Endothelial cell of umbilical vein (primary cell): ENCODE data around the gene WDFY3. TPM values are rescaled to one million over a fixed set of nuclear protein-coding genes. Genes with fewer than 3 reads are reported as not detected.

ENCODE experiments used
- Bru-seq: library from RNA; stranded (reverse); fragments of 400-500 nt; gene quantifications from one replicate; lab custom pipeline; 2021; lab: Mats Ljungman, UMichigan
- BruChase-seq, 2 experiments: library from RNA; stranded (reverse); fragments of 400-500 nt; gene quantifications; one replicate each; lab custom pipeline; 2021; lab: Mats Ljungman, UMichigan
- BruUV-seq: library from RNA; stranded (reverse); fragments of 400-500 nt; replicated peaks from 2 replicates; lab custom pipeline; 2021; lab: Mats Ljungman, UMichigan
- CTCF ChIA-PET: fragments of 300-600, 350-600 bp; sonication (Branson Sonifier 250); formaldehyde crosslinking; loops from one replicate; lab custom pipeline; 2021; ENCODE audit warnings: antibody characterized with exemption, inconsistent platforms; lab: Charles Lee
- POLR2A ChIA-PET: fragments of 300-600, 350-600 bp; sonication (Branson Sonifier 250); formaldehyde crosslinking; loops from one replicate; lab custom pipeline; 2021; ENCODE audit warnings: antibody characterized with exemption, inconsistent platforms; lab: Charles Lee
- DNase-seq: peaks from one replicate; pipeline ENCODE4 v3.0.0-alpha.2; 2011; ENCODE audit warnings: low read depth, low spot score
- FAIRE-seq: peaks from 2 replicates; lab custom pipeline; 2011; peaks lifted over from hg19 to GRCh38; lab: Jason Lieb, UNC
- H2AFZ ChIP-seq: 2 replicates; pipeline ENCODE4 v1.6.0; 2012; ENCODE audit warnings: low read depth, low read length, control low read depth, inconsistent platforms
- H3K27ac ChIP-seq: 2 replicates; pipeline ENCODE4 v1.5.1; 2011; ENCODE audit warnings: low read depth, mild to moderate bottlenecking, control low read depth, low read length, moderate library complexity; ENCODE audit not compliant: insufficient read depth
- H3K27me3 ChIP-seq, 2 experiments: 2 replicates each; pipeline versions ENCODE4 v1.6.0 to v1.6.1; 2011; ENCODE audit warnings: low read length in 2 of 2, mixed read lengths in 1 of 2; ENCODE audit not compliant: control insufficient read depth in 2 of 2, insufficient read depth in 2 of 2
- H3K36me3 ChIP-seq, 2 experiments: 2 replicates in 1 of 2; 3 replicates in 1 of 2; pipeline ENCODE4 v1.5.1; 2011; ENCODE audit warnings: low read length in 2 of 2, mild to moderate bottlenecking in 1 of 2, moderate library complexity in 1 of 2; ENCODE audit not compliant: control insufficient read depth in 2 of 2, insufficient read depth in 2 of 2; ENCODE audit errors: extremely low read depth in 1 of 2
- H3K4me1 ChIP-seq: 3 replicates; pipeline ENCODE4 v1.5.1; 2011; ENCODE audit warnings: mild to moderate bottlenecking, low read length; ENCODE audit not compliant: control insufficient read depth, insufficient read depth; ENCODE audit errors: extremely low read depth
- H3K4me2 ChIP-seq: 2 replicates; pipeline ENCODE4 v1.6.1; 2011; ENCODE audit warnings: low read length, control low read depth, mixed read lengths; ENCODE audit not compliant: insufficient read depth
- H3K4me3 ChIP-seq, 3 experiments: fragments of 200-600 bp in 1 of 3; sonication (generic), shearing (Covaris generic) in 1 of 3; replicated peaks in 1 of 3; 2 replicates each; pipeline ENCODE4 v1.5.1; 2011 to 2016; ENCODE audit warnings: control low read depth in 3 of 3, low read length in 3 of 3, mild to moderate bottlenecking in 2 of 3, inconsistent platforms in 1 of 3, low read depth in 1 of 3, moderate library complexity in 1 of 3; ENCODE audit not compliant: insufficient read depth in 1 of 3
- H3K79me2 ChIP-seq: 2 replicates; pipeline ENCODE4 v1.6.0; 2012; ENCODE audit warnings: low read length, inconsistent platforms; ENCODE audit not compliant: control insufficient read depth, insufficient read depth
- H3K9ac ChIP-seq: replicated peaks from 2 replicates; pipeline ENCODE3; 2011; ENCODE audit warnings: low read length, control low read depth; ENCODE audit not compliant: insufficient read depth; ENCODE audit errors: extremely low read depth
- H3K9me1 ChIP-seq: replicated peaks from 3 replicates; pipeline ENCODE4 v1.6.0; 2011; ENCODE audit warnings: mild to moderate bottlenecking, low read length; ENCODE audit not compliant: control insufficient read depth, insufficient read depth; ENCODE audit errors: extremely low read depth
- H3K9me3 ChIP-seq: replicated peaks from 2 replicates; pipeline ENCODE4 v1.5.1; 2012; ENCODE audit warnings: low read length, inconsistent platforms; ENCODE audit not compliant: control insufficient read depth, insufficient read depth
- H4K20me1 ChIP-seq: replicated peaks from 2 replicates; pipeline ENCODE3; 2011; ENCODE audit warnings: mild to moderate bottlenecking, low read length; ENCODE audit not compliant: control insufficient read depth, insufficient read depth; ENCODE audit errors: extremely low read depth
- EZH2 ChIP-seq: IDR thresholded peaks from 2 replicates; pipeline ENCODE4 v1.6.1; 2012; ENCODE audit warnings: borderline replicate concordance, low read depth, mild to moderate bottlenecking, moderate library complexity, low read length, inconsistent platforms; ENCODE audit not compliant: severe bottlenecking
- FOS ChIP-seq: IDR thresholded peaks from 2 replicates; pipeline ENCODE4 v1.6.1; 2011; ENCODE audit warnings: mild to moderate bottlenecking, low read length, moderate library complexity, borderline replicate concordance; ENCODE audit not compliant: insufficient read depth
- GATA2 ChIP-seq: IDR thresholded peaks from 2 replicates; pipeline ENCODE4 v1.7.0; 2011; ENCODE audit warnings: low read depth, mild to moderate bottlenecking, moderate library complexity, mixed read lengths, low read length; ENCODE audit not compliant: insufficient read length, insufficient read depth
- JUN ChIP-seq: IDR thresholded peaks from 2 replicates; pipeline ENCODE4 v1.6.1; 2011; ENCODE audit warnings: borderline replicate concordance, low read depth; ENCODE audit not compliant: insufficient read length, insufficient read depth
- MAX ChIP-seq: IDR thresholded peaks from 2 replicates; pipeline ENCODE4 v1.6.1; 2011; ENCODE audit not compliant: insufficient read depth, insufficient read length
- MYC ChIP-seq: IDR thresholded peaks from one replicate; pipeline ENCODE4 v1.6.1; 2011; ENCODE audit warnings: mild to moderate bottlenecking, low read depth, low read length
- POLR2A ChIP-seq: IDR thresholded peaks from 2 replicates; pipeline ENCODE4 v1.6.1; 2012; ENCODE audit warnings: low read depth, mild to moderate bottlenecking, control low read depth, low read length
- POLR2AphosphoS5 ChIP-seq: IDR thresholded peaks from 2 replicates; pipeline ENCODE4 v1.6.1; 2012; ENCODE audit warnings: low read depth, mild to moderate bottlenecking, control low read depth, low read length, moderate library complexity; ENCODE audit not compliant: insufficient read depth
- dilution Hi-C: fragments of 300-500 bp; cut with MboI; formaldehyde crosslinking; loops from one replicate; pipeline ENCODE4 v1.15.0; 2019; ENCODE audit warnings: low sequenced_read_pairs; ENCODE audit not compliant: extremely low pct_ligation_motif_present
- intact Hi-C: fragments of 100-400 bp; cut with micrococcal nuclease; formaldehyde crosslinking; loops from one replicate; pipeline ENCODE4 v1.10.0; 2022
- long read RNA-seq: library from polyadenylated mRNA; stranded (forward); transcript quantifications from one replicate; pipeline ENCODE4 v2.0.0, GENCODE V29; 2021
- polyA minus RNA-seq, 3 experiments: library from RNA; depleted of rRNA, polyadenylated mRNA; stranded (reverse); fragments of >200 nt; gene quantifications; 1 replicate in 1 of 3; 2 replicates in 2 of 3; pipeline ENCODE4 v1.2.3, GENCODE V29; 2011
- polyA plus RNA-seq, 4 experiments: library from polyadenylated mRNA; depleted of rRNA in 3 of 4; stranded (reverse) in 3 of 4; unstranded in 1 of 4; fragments of >200 nt; gene quantifications; 2 replicates each; pipeline versions ENCODE4 v1.2.1 to v1.2.3, GENCODE V29; 2011 to 2012; ENCODE audit warnings: missing spikeins in 1 of 4
- total RNA-seq: library from RNA; stranded (reverse); gene quantifications from 2 replicates; pipeline ENCODE4 v1.2.3, GENCODE V29; 2021
- TF ChIP-seq, protein P1 (sequence below), 2 donors: IDR thresholded peaks; 1 replicate in 1 of 2; 2 replicates in 1 of 2; pipeline ENCODE4 v1.5.1; 2011; ENCODE audit warnings: low read length in 2 of 2, mild to moderate bottlenecking in 2 of 2, moderate library complexity in 2 of 2, control low read depth in 1 of 2, inconsistent platforms in 1 of 2, low read depth in 1 of 2; ENCODE audit not compliant: insufficient read depth in 1 of 2; ENCODE audit errors: extremely low read depth in 1 of 2

Gene WDFY3
- 89.7 and 113 TPM in 2 replicates for total RNA-seq
- 37.0 and 42.7 TPM in 2 replicates for polyA plus RNA-seq
- 28.1 and 28.7 TPM in 2 replicates for polyA plus RNA-seq (2011; cell fraction: cytosol; rRNA removed)
- 114 and 125 TPM in 2 replicates for polyA plus RNA-seq (2011; cell fraction: nucleus; rRNA removed)
- polyA plus RNA-seq (2012) = 34.4 and 54.7 TPM in 2 replicates
- 304 and 350 TPM in 2 replicates for polyA minus RNA-seq
- polyA minus RNA-seq (2011; cell fraction: cytosol; rRNA and poly(A)+ RNA removed) = 17.5 TPM
- polyA minus RNA-seq (2011; cell fraction: nucleus; rRNA and poly(A)+ RNA removed) = 694 and 1,077 TPM in 2 replicates
- Bru-seq, nascent RNA = percentile 94 among the genes with signal in this experiment
- percentile 85 among the genes with signal in this experiment for BruChase-seq, experiment 1, labeled RNA remaining after a 6-hour chase
- percentile 87 among the genes with signal in this experiment for BruChase-seq, experiment 2, labeled RNA remaining after a 2-hour chase
- long read RNA-seq, partial matches to known transcripts = 4 of 16 reads
- long read RNA-seq, other reads (novel, unspliced or antisense) = 11 of 16 reads

DNA sequence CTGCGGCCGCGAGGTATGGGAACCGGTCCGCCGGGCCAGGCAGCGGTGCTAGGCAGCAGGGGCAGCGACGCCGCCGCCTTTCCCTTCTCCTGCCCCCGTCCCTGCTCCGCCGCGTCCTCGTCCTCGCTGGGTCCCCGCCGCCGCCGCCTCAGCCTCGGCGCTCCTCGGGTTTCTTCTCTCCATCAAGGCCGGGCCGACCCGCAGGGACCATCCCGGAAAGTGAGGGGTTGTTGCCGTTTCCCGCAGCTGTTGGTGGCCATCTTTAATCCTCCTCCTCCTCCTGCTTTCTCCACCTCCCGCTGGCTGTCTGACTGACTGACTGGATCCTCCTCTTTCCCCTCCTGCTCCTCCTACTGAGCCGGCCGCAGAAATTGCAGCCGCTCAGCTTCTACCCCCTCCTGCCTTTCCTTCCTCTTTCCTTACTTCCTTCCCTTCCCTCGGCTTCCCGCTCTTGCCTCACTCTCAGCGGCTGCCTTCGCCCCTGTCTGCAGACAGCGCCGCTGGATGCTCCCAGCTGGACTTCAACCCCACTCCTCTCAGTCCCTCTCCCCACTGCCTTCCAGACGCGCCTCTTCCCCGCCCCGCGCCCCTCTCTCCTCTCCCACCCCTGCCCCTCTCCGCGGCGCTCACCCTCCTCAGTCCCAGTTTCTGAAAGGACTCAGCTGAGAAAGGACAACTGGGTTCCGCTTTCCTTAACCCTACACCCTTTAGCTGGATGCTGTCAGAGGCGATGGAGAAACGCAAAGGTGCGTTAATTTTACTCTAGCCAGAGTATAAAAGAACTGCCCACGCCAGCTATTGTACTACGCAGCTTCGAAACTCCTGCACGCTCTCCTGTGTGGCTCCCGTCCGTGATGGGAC, at the start of gene WDFY3:
TSS of gene WDFY3 (minus strand) at position 309 of the 861 bp plus-strand sequence. CDS start 106,099 bp downstream, outside the sequence.
- no TSS peak for BruUV-seq
- Histone ChIP-seq H3K27me3 (no peaks in the 10 kb centered on the region), H3K36me3 (no peaks in the 10 kb centered on the region), H2AFZ (peak within 1 kb of the TSS; percentile 80), H3K9me3 (no peaks in the 10 kb centered on the region), H3K9ac (peak within 1 kb of the TSS; percentile 67), H3K4me2 (peak within 1 kb of the TSS; percentile 84), H3K4me1 (peaks cover 7% of the 10 kb centered on the region), H3K9me1 (no peaks in the 10 kb centered on the region), H3K27ac (peak within 1 kb of the TSS; percentile 40), H3K79me2 (peaks cover 43% of the 10 kb centered on the region), H3K4me3 (peak within 1 kb of the TSS; percentile 65 to 95 (median 78)), H4K20me1 (no peaks in the 10 kb centered on the region)
- TF ChIP-seq EZH2 = no peak
- no peak for TF ChIP-seq FOS
- TF ChIP-seq, protein P1, sequence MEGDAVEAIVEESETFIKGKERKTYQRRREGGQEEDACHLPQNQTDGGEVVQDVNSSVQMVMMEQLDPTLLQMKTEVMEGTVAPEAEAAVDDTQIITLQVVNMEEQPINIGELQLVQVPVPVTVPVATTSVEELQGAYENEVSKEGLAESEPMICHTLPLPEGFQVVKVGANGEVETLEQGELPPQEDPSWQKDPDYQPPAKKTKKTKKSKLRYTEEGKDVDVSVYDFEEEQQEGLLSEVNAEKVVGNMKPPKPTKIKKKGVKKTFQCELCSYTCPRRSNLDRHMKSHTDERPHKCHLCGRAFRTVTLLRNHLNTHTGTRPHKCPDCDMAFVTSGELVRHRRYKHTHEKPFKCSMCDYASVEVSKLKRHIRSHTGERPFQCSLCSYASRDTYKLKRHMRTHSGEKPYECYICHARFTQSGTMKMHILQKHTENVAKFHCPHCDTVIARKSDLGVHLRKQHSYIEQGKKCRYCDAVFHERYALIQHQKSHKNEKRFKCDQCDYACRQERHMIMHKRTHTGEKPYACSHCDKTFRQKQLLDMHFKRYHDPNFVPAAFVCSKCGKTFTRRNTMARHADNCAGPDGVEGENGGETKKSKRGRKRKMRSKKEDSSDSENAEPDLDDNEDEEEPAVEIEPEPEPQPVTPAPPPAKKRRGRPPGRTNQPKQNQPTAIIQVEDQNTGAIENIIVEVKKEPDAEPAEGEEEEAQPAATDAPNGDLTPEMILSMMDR (IDR thresholded peaks at IDR 0.05; ENCODE audit: extremely low read depth in 1 of 2, insufficient read depth in 1 of 2, low read depth in 1 of 2, low read length in 2 of 2) = peak in 1 of 2 donors; percentile 10
- no peak for TF ChIP-seq MYC
- TF ChIP-seq MAX = no peak
- TF ChIP-seq POLR2A = peak; percentile 88
- no peak for TF ChIP-seq JUN
- TF ChIP-seq POLR2AphosphoS5 = peak; percentile 70
- no peak for TF ChIP-seq GATA2
- ChIA-PET CTCF (interaction anchor here (0.5 to 2.5 kb wide), 17 partner anchors 10 to 438 kb away, joined by 3 to 34 read pairs (median 3); no protein-coding TSS in a partner anchor), POLR2A (interaction anchor here (1.3 kb wide), 1 partner anchor 28 kb away, joined by 4 read pairs; no protein-coding TSS in a partner anchor)
- DNase-seq (peak; percentile 85), FAIRE-seq (peak; percentile 82)
- intact Hi-C loops = loop anchor here (1.0 to 5.0 kb wide), 6 partner anchors 28 to 276 kb away; no protein-coding TSS in a partner anchor
- dilution Hi-C loops = no loop called here
